ENCODE data around the gene MAP7D1. TPM values are rescaled to one million over a fixed set of nuclear protein-coding genes. Genes with fewer than 3 reads are reported as not detected.

Gene MAP7D1
- total and polyA plus RNA-seq, 7 donors = 31.8 to 226 (median 104) TPM

DNA sequence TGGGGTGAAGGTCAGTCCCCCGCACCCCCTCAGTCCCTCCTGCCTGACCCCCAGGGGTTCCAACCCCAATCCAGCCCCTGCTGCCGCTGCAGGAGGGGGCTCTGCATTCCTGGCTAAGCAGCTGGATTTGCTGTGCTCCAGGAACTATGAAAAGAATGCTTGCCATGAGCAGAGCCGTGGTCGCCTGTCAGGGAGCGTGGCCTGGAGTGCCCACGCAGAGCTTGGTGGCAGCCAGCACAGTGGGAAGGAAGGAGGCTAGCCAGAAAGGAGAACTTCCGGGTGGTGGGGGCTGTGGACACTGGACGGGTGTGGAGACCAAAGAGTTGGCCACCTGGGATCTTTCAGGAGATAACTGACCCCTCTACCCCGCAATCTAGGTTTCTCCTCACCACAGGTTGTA, 36.5 kb upstream of the MAP7D1 start:
- peak overlapping the region in 2 of 4 donors; percentile 48 to 72 for H3K27ac ChIP-seq
- peaks cover 0 to 48% (median 27%) of the 10 kb centered on the region in 4 donors for H3K4me1 ChIP-seq
- WGBS, 2 donors = 65 to 68% methylated on average over 9 of the region's 9 CpGs
- intact Hi-C loops (cut with DNase I) = no loop called here
- H3K27me3 ChIP-seq = no peaks in the 10 kb centered on the region
- no peak for DNase-seq
- TF ChIP-seq POLR2A (IDR thresholded peaks at IDR 0.05) = no peak
- no peak for TF ChIP-seq EP300 (IDR thresholded peaks at IDR 0.05)
- TF ChIP-seq POLR2AphosphoS5 (IDR thresholded peaks at IDR 0.05) = no peak
- TF ChIP-seq, protein P1, sequence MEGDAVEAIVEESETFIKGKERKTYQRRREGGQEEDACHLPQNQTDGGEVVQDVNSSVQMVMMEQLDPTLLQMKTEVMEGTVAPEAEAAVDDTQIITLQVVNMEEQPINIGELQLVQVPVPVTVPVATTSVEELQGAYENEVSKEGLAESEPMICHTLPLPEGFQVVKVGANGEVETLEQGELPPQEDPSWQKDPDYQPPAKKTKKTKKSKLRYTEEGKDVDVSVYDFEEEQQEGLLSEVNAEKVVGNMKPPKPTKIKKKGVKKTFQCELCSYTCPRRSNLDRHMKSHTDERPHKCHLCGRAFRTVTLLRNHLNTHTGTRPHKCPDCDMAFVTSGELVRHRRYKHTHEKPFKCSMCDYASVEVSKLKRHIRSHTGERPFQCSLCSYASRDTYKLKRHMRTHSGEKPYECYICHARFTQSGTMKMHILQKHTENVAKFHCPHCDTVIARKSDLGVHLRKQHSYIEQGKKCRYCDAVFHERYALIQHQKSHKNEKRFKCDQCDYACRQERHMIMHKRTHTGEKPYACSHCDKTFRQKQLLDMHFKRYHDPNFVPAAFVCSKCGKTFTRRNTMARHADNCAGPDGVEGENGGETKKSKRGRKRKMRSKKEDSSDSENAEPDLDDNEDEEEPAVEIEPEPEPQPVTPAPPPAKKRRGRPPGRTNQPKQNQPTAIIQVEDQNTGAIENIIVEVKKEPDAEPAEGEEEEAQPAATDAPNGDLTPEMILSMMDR (IDR thresholded peaks at IDR 0.05) = no peak
- no peaks in the 10 kb centered on the region for H3K9me3 ChIP-seq
- H3K36me3 ChIP-seq = no peaks in the 10 kb centered on the region
- no peak overlapping the region for H3K4me3 ChIP-seq

DNA sequence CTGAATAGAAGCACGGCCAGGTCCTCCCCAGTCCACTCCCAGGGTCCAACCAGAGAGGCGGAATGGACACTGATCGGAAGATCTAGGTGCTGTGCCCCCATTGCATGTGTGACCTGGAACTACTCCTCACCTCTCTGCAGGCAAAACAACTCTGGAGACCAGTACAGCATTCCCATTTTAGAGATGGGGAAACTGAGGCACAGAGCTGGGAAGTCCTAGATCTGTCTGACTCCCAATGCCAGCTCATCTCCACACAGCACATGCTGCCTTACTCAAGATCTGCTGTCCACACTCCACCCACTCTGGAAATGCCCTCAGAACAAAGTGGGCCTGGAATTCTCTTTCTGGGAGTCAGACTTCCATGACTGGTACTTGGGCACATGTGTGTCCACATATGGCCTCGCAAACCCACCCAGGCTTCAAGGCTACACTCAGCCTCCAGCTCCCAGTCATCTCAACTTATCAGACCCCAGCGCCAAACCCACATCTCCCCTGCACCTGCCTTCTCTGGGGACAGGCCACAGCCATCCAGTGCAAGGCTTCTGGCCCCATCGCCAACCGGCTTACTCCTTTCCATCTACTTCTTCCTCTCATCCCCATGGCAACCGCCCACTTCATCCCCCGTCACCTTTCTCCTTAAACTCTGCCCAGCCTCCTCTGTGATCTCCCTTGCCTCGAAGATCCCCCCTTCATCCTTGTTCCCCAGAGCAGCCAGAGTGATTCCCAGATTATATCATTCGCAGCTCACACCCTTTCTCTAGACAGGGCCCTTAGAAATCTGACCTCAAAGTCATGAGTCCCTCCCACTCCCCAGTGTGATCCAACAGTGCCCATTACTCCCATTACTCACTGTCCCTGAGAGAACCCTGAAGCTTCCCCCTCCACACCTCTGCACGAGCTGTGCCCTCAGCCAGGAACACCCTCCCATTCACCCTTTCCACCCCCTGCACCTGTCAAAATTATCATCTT, 33.6 kb upstream of the MAP7D1 start:
- peaks cover 0 to 33% (median 21%) of the 10 kb centered on the region in 4 donors for H3K4me1 ChIP-seq
- WGBS, 2 donors = 85 to 89% methylated on average over 12 of the region's 12 CpGs
- TF ChIP-seq, protein P1 (IDR thresholded peaks at IDR 0.05) = no peak
- TF ChIP-seq POLR2AphosphoS5 (IDR thresholded peaks at IDR 0.05) = no peak
- no peak for TF ChIP-seq EP300 (IDR thresholded peaks at IDR 0.05)
- no peak for TF ChIP-seq POLR2A (IDR thresholded peaks at IDR 0.05)
- H3K27me3 ChIP-seq = no peaks in the 10 kb centered on the region
- no peak overlapping the region for H3K4me3 ChIP-seq
- no peaks in the 10 kb centered on the region for H3K9me3 ChIP-seq
- intact Hi-C loops (cut with DNase I) = no loop called here
- no peaks in the 10 kb centered on the region for H3K36me3 ChIP-seq
- no peak for DNase-seq
- peak overlapping the region in 2 of 4 donors; percentile 11 to 66 for H3K27ac ChIP-seq

DNA sequence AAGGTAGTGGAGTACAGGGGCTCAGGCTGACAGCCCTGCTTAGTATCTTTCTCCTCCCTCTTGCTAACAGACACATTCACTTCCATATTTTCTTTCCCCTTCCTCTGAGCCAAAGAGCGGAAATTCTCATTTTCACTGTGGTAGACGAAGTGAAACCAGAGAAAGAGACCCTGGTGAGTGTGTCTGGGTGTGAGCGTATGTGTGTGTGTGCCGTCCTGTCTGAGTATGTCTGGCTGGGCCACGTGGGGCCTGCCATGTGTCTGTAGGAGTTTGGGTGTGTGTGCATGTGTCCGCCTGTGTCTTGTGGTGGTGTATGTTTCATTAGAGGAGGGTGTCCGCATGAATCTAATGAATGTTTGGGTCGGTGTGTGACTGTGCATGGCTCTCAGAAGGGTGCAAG, 32.6 kb upstream of the MAP7D1 start:
- peak overlapping the region in 2 of 4 donors; percentile 11 to 66 for H3K27ac ChIP-seq
- DNase-seq = no peak
- TF ChIP-seq, protein P1 (IDR thresholded peaks at IDR 0.05) = no peak
- TF ChIP-seq POLR2AphosphoS5 (IDR thresholded peaks at IDR 0.05) (no peak), EP300 (IDR thresholded peaks at IDR 0.05) (no peak), POLR2A (IDR thresholded peaks at IDR 0.05) (no peak)
- H3K4me3 ChIP-seq = no peak overlapping the region
- WGBS, 2 donors = 53 to 59% methylated on average over 8 of the region's 8 CpGs
- H3K27me3 ChIP-seq = no peaks in the 10 kb centered on the region
- peaks cover 0 to 33% (median 21%) of the 10 kb centered on the region in 4 donors for H3K4me1 ChIP-seq
- intact Hi-C loops (cut with DNase I) = no loop called here
- H3K36me3 ChIP-seq = no peaks in the 10 kb centered on the region
- H3K9me3 ChIP-seq = no peaks in the 10 kb centered on the region

DNA sequence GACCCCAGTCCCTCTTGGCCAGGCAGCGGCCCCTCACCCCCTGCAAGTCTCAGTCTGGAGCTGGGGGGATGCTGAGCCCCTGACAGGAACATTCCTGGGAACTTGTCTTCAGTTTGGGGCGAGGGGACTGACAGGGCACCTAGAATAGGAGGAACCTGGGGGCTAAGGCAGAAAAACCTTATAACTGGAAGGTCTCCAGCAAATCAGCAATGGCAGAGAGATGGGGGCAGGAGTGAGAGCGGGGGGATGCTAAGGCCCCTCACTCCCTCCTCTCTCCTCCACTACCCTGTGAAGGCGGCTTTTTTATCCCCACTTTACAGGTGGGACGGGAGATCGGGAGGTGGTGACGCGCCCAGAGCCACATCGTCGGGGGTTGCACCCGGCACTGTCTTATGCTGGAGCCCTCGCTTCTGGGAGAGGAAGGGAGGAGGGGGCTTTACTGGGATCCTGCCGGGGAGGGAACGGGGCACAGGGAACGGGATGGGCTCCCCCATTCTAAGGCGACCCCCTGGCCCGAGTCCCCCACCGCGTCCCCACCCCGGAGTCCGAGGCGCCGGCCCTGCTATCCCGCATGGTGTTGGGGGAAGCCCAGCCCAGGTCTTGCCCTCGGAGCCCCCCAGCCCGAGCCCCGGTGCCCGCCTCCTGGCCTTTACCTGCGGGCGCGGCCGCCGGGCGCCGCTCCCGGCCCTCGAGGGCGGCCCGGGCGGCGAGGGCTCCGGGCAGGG, 31.4 kb upstream of the MAP7D1 start:
- TF ChIP-seq, protein P1 (IDR thresholded peaks at IDR 0.05) = no peak
- TF ChIP-seq POLR2A (IDR thresholded peaks at IDR 0.05) (no peak), EP300 (IDR thresholded peaks at IDR 0.05) (no peak), POLR2AphosphoS5 (IDR thresholded peaks at IDR 0.05) (no peak)
- 11 to 24% methylated on average over 42 of the region's 42 CpGs for WGBS, 2 donors
- Histone ChIP-seq H3K9me3 (no peaks in the 10 kb centered on the region), H3K4me3 (peak overlapping the region; percentile 16 to 56 (median 50)), H3K27ac (peak overlapping the region; percentile 43 to 68 (median 62)), H3K27me3 (no peaks in the 10 kb centered on the region), H3K36me3 (no peaks in the 10 kb centered on the region), H3K4me1 (peaks cover 0 to 25% (median 18%) of the 10 kb centered on the region in 4 donors)
- intact Hi-C loops (cut with DNase I) = no loop called here
- DNase-seq = no peak
